ENCODE measurements around the gene RFC4.
"Not testable (repeated sequence)": the region's sequence is repeated elsewhere in the genome, so short reads cannot be mapped to it uniquely, and the experiment has no call there.

Gene RFC4

GRCh38 chr3:186824430-186825139 is 18.3 kb upstream of the RFC4 start:
- Histone ChIP-seq H3K27ac (ENCODE audit: low read depth, low read length, severe bottlenecking) (no peak overlapping the region), H3K4me3 (ENCODE audit: extremely low read depth, insufficient read depth, low read length, poor library complexity, severe bottlenecking) (no peak overlapping the region), H3K36me3 (ENCODE audit: control insufficient read depth, insufficient read depth, low read length) (no peaks in the 10 kb centered on the region), H3K4me1 (ENCODE audit: control insufficient read depth, insufficient read depth, low read length, poor library complexity, severe bottlenecking) (peaks cover 11% of the 10 kb centered on the region), H3K9me3 (ENCODE audit: control insufficient read depth, low read length) (no peaks in the 10 kb centered on the region)
- WGBS, 2 experiments (ENCODE audit: insufficient coverage in 2 of 2): 37 to 46% methylated on average over 16 to 18 of the region's 18 CpGs

- H3K4me3 ChIP-seq (ENCODE audit: extremely low read depth, insufficient read depth, low read length, poor library complexity, severe bottlenecking): no peak overlapping the region
- no peak overlapping the region for H3K27ac ChIP-seq (ENCODE audit: low read depth, low read length, severe bottlenecking)
- H3K9me3 ChIP-seq (ENCODE audit: control insufficient read depth, low read length): no peaks in the 10 kb centered on the region
- peaks cover 11% of the 10 kb centered on the region for H3K4me1 ChIP-seq (ENCODE audit: control insufficient read depth, insufficient read depth, low read length, poor library complexity, severe bottlenecking)
- H3K36me3 ChIP-seq (ENCODE audit: control insufficient read depth, insufficient read depth, low read length): no peaks in the 10 kb centered on the region
- 94 to 100% methylated on average over 1 to 2 of the region's 2 CpGs for WGBS, 2 experiments (ENCODE audit: insufficient coverage in 2 of 2)
These were observed 17.1 kb upstream of the RFC4 start for GRCh38 chr3:186823386-186823785.

GRCh38 chr3:186822388-186822759 is 16.1 kb upstream of the RFC4 start:
- H3K4me3 ChIP-seq (ENCODE audit: extremely low read depth, insufficient read depth, low read length, poor library complexity, severe bottlenecking); H3K27ac ChIP-seq (ENCODE audit: low read depth, low read length, severe bottlenecking); H3K36me3 ChIP-seq (ENCODE audit: control insufficient read depth, insufficient read depth, low read length); H3K9me3 ChIP-seq (ENCODE audit: control insufficient read depth, low read length): not testable (repeated sequence)
- peaks cover 11% of the 10 kb centered on the region for H3K4me1 ChIP-seq (ENCODE audit: control insufficient read depth, insufficient read depth, low read length, poor library complexity, severe bottlenecking)
- 71% methylated on average over 1 of the region's 1 CpG; no CpG with 5 or more reads in 1 of the 2 experiments for WGBS, 2 experiments (ENCODE audit: insufficient coverage in 2 of 2)

GRCh38 chr3:186821429-186822387 is 15.4 kb upstream of the RFC4 start:
- Histone ChIP-seq H3K4me3 (ENCODE audit: extremely low read depth, insufficient read depth, low read length, poor library complexity, severe bottlenecking) (no peak overlapping the region), H3K4me1 (ENCODE audit: control insufficient read depth, insufficient read depth, low read length, poor library complexity, severe bottlenecking) (peaks cover 11% of the 10 kb centered on the region), H3K36me3 (ENCODE audit: control insufficient read depth, insufficient read depth, low read length) (no peaks in the 10 kb centered on the region), H3K27ac (ENCODE audit: low read depth, low read length, severe bottlenecking) (no peak overlapping the region), H3K9me3 (ENCODE audit: control insufficient read depth, low read length) (no peaks in the 10 kb centered on the region)
- WGBS, 2 experiments (ENCODE audit: insufficient coverage in 2 of 2): 68 to 71% methylated on average over 4 to 5 of the region's 11 CpGs

- H3K27ac ChIP-seq (ENCODE audit: low read depth, low read length, severe bottlenecking): no peak overlapping the region
- H3K36me3 ChIP-seq (ENCODE audit: control insufficient read depth, insufficient read depth, low read length): no peaks in the 10 kb centered on the region
- peaks cover 6% of the 10 kb centered on the region for H3K4me1 ChIP-seq (ENCODE audit: control insufficient read depth, insufficient read depth, low read length, poor library complexity, severe bottlenecking)
- WGBS, 2 experiments (ENCODE audit: insufficient coverage in 2 of 2): 100% methylated on average over 1 of the region's 1 CpG; no CpG with 5 or more reads in 1 of the 2 experiments
- no peak overlapping the region for H3K4me3 ChIP-seq (ENCODE audit: extremely low read depth, insufficient read depth, low read length, poor library complexity, severe bottlenecking)
- no peaks in the 10 kb centered on the region for H3K9me3 ChIP-seq (ENCODE audit: control insufficient read depth, low read length)
These were observed 12.7 kb upstream of the RFC4 start for GRCh38 chr3:186818956-186819355.

- Histone ChIP-seq H3K36me3 (ENCODE audit: control insufficient read depth, insufficient read depth, low read length) (no peaks in the 10 kb centered on the region), H3K4me1 (ENCODE audit: control insufficient read depth, insufficient read depth, low read length, poor library complexity, severe bottlenecking) (peaks cover 6% of the 10 kb centered on the region), H3K9me3 (ENCODE audit: control insufficient read depth, low read length) (no peaks in the 10 kb centered on the region), H3K4me3 (ENCODE audit: extremely low read depth, insufficient read depth, low read length, poor library complexity, severe bottlenecking) (no peak overlapping the region), H3K27ac (ENCODE audit: low read depth, low read length, severe bottlenecking) (no peak overlapping the region)
- WGBS, 2 experiments (ENCODE audit: insufficient coverage in 2 of 2): 95 to 100% methylated on average over 3 to 5 of the region's 5 CpGs
These were observed 12.2 kb upstream of the RFC4 start for GRCh38 chr3:186818516-186818915.

GRCh38 chr3:186815435-186815834 is 9.2 kb upstream of the RFC4 start:
- H3K9me3 ChIP-seq (ENCODE audit: control insufficient read depth, low read length): no peaks in the 10 kb centered on the region
- H3K36me3 ChIP-seq (ENCODE audit: control insufficient read depth, insufficient read depth, low read length): no peaks in the 10 kb centered on the region
- no peak overlapping the region for H3K4me3 ChIP-seq (ENCODE audit: extremely low read depth, insufficient read depth, low read length, poor library complexity, severe bottlenecking)
- WGBS, 2 experiments (ENCODE audit: insufficient coverage in 2 of 2): 100% methylated on average over 1 of the region's 1 CpG
- H3K4me1 ChIP-seq (ENCODE audit: control insufficient read depth, insufficient read depth, low read length, poor library complexity, severe bottlenecking): peaks cover 6% of the 10 kb centered on the region
- H3K27ac ChIP-seq (ENCODE audit: low read depth, low read length, severe bottlenecking): no peak overlapping the region

- Histone ChIP-seq H3K4me1 (ENCODE audit: control insufficient read depth, insufficient read depth, low read length, poor library complexity, severe bottlenecking) (peaks cover 6% of the 10 kb centered on the region), H3K9me3 (ENCODE audit: control insufficient read depth, low read length) (no peaks in the 10 kb centered on the region), H3K27ac (ENCODE audit: low read depth, low read length, severe bottlenecking) (no peak overlapping the region), H3K4me3 (ENCODE audit: extremely low read depth, insufficient read depth, low read length, poor library complexity, severe bottlenecking) (no peak overlapping the region), H3K36me3 (ENCODE audit: control insufficient read depth, insufficient read depth, low read length) (no peaks in the 10 kb centered on the region)
- WGBS, 2 experiments (ENCODE audit: insufficient coverage in 2 of 2): 100% methylated on average over 2 of the region's 4 CpGs; no CpG with 5 or more reads in 1 of the 2 experiments
These were observed 7.8 kb upstream of the RFC4 start for GRCh38 chr3:186814100-186814499.

GRCh38 chr3:186811313-186811712 is 5.0 kb upstream of the RFC4 start:
- H3K27ac ChIP-seq (ENCODE audit: low read depth, low read length, severe bottlenecking); H3K9me3 ChIP-seq (ENCODE audit: control insufficient read depth, low read length); H3K36me3 ChIP-seq (ENCODE audit: control insufficient read depth, insufficient read depth, low read length); H3K4me3 ChIP-seq (ENCODE audit: extremely low read depth, insufficient read depth, low read length, poor library complexity, severe bottlenecking): not testable (repeated sequence)
- peaks cover 15% of the 10 kb centered on the region for H3K4me1 ChIP-seq (ENCODE audit: control insufficient read depth, insufficient read depth, low read length, poor library complexity, severe bottlenecking)
- WGBS, 2 experiments (ENCODE audit: insufficient coverage in 2 of 2): 100% methylated on average over 2 of the region's 29 CpGs

GRCh38 chr3:186810336-186810996 is 4.2 kb upstream of the RFC4 start:
- peaks cover 13% of the 10 kb centered on the region for H3K4me1 ChIP-seq (ENCODE audit: control insufficient read depth, insufficient read depth, low read length, poor library complexity, severe bottlenecking)
- 85 to 95% methylated on average over 2 to 3 of the region's 5 CpGs for WGBS, 2 experiments (ENCODE audit: insufficient coverage in 2 of 2)
- H3K27ac ChIP-seq (ENCODE audit: low read depth, low read length, severe bottlenecking): no peak overlapping the region
- no peaks in the 10 kb centered on the region for H3K9me3 ChIP-seq (ENCODE audit: control insufficient read depth, low read length)
- no peaks in the 10 kb centered on the region for H3K36me3 ChIP-seq (ENCODE audit: control insufficient read depth, insufficient read depth, low read length)
- H3K4me3 ChIP-seq (ENCODE audit: extremely low read depth, insufficient read depth, low read length, poor library complexity, severe bottlenecking): no peak overlapping the region

Measured in mesodermal cell (in vitro differentiated cells).